HG02885 (cell line): ENCODE data around the gene DPYD.

Experiments used
- ATAC-seq: cut with Tn5 transposase; IDR thresholded peaks from one replicate; pipeline ENCODE4 v1.9.1; 2021; ENCODE audit warnings: mild to moderate bottlenecking; ENCODE audit not compliant: unreplicated experiment, poor library complexity

Gene DPYD

GRCh38 chr1:97186381-97186780, 734.5 kb downstream of the DPYD start:
- no peak for ATAC-seq

- no peak for ATAC-seq
These were observed 746.7 kb downstream of the DPYD start for GRCh38 chr1:97174039-97174704.

GRCh38 chr1:97170300-97170699, 750.5 kb downstream of the DPYD start:
- ATAC-seq: no peak

GRCh38 chr1:97168056-97168455, 752.8 kb downstream of the DPYD start:
- ATAC-seq: no peak

- no peak for ATAC-seq
These were observed 753.6 kb downstream of the DPYD start for GRCh38 chr1:97167246-97167645.

- no peak for ATAC-seq
These were observed 754.2 kb downstream of the DPYD start for GRCh38 chr1:97166626-97167025.

- peak; percentile 54 for ATAC-seq
These were observed 756.6 kb downstream of the DPYD start for GRCh38 chr1:97164276-97164639.

GRCh38 chr1:97163591-97164275, 757.1 kb downstream of the DPYD start:
- peak; percentile 31 for ATAC-seq

GRCh38 chr1:97160818-97161217, 760.0 kb downstream of the DPYD start:
- ATAC-seq: no peak

- peak; percentile 81 for ATAC-seq
These were observed 761.5 kb downstream of the DPYD start for GRCh38 chr1:97159342-97159741.

GRCh38 chr1:97158691-97159096, 762.1 kb downstream of the DPYD start:
- peak; percentile 19 for ATAC-seq

- no peak for ATAC-seq
These were observed 762.8 kb downstream of the DPYD start for GRCh38 chr1:97157991-97158390.

GRCh38 chr1:97151651-97152050, 769.2 kb downstream of the DPYD start:
- no peak for ATAC-seq

GRCh38 chr1:97145321-97145956, 775.4 kb downstream of the DPYD start:
- ATAC-seq: no peak

- ATAC-seq: no peak
These were observed 776.3 kb downstream of the DPYD start for GRCh38 chr1:97144527-97144926.

- no peak for ATAC-seq
These were observed 777.5 kb downstream of the DPYD start for GRCh38 chr1:97143236-97143882.

- no peak for ATAC-seq
These were observed 780.2 kb downstream of the DPYD start for GRCh38 chr1:97140611-97141010.

GRCh38 chr1:97139512-97139911, 781.3 kb downstream of the DPYD start:
- ATAC-seq: no peak

- peak; percentile 54 for ATAC-seq
These were observed 782.3 kb downstream of the DPYD start for GRCh38 chr1:97138515-97139032.

- ATAC-seq: peak; percentile 95
These were observed 782.8 kb downstream of the DPYD start for GRCh38 chr1:97137862-97138514.
